Central memory CD4-positive, alpha-beta T cell (primary cell): ENCODE measurements around the gene RBM22.

ENCODE experiments used
- DNase-seq: peaks from one replicate; pipeline ENCODE4 v3.0.0; 2022

Gene RBM22

DNA sequence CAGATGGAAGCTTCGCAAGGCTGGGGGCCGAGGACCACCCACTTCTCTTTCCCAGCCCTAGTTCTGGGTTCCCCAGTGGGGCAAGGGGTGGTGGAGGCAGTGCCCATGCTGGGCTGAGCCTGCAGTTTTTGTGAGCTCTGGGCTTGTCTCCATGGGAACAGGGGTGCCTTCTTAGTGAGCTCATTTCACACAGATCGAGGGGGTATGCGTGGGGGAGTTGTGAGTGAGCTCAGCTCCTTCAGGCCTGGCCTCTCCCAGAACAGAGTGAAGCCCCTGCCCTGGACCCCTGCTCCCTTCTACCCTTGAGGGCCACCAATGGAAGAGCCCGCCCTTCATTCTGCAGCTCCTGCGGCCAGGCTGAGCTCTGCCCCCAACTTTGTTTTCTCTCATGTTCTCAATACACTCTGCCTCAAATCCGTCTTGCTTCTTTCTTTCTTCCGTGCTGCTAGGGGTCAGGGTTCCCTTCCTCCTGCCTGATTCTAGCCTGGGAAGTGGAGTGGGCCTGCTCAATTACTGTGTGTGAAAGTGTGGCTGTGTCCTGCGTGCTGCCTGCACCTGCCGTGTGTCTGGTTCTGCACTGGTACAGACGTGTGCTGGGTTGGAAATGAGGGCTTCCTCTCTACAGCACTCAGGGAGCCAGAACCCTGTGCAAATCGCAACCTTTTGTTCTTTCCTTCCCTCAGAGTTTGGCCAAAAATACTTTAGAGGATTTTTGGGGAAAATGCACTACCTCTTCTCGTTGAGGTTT, 48.8 kb downstream of the RBM22 start:
- DNase-seq = no peak

GRCh38 chr5:150651382-150651781, 49.5 kb downstream of the RBM22 start:
- no peak for DNase-seq

- DNase-seq = no peak
Observed at GRCh38 chr5:150650021-150651006, 50.5 kb downstream of the RBM22 start.

DNA sequence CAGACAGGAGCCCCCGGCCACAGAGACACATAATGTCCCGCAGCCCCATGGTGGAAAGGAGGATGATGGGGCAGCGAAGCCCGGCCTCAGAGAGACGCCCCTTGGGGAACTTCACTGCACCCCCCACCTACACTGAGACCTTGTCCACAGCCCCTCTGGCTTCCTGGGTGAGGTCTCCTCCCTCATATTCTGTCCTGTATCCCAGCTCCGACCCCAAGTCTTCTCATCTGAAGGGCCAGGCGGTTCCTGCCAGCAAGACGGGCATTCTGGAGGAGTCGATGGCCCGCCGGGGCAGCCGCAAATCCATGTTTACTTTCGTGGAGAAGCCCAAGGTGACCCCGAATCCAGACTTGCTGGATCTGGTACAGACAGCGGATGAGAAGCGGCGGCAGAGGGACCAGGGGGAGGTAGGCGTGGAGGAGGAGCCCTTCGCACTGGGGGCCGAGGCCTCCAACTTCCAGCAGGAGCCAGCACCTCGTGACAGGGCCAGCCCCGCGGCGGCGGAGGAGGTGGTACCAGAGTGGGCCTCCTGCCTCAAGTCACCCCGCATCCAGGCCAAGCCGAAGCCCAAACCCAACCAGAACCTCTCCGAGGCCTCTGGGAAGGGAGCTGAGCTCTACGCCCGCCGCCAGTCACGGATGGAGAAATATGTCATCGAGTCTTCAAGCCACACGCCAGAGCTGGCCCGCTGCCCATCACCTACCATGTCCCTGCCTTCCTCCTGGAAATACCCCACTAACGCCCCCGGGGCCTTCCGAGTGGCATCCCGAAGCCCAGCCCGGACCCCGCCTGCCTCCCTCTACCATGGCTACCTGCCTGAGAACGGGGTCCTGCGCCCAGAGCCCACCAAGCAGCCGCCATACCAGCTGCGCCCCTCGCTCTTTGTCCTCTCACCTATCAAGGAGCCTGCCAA, 51.5 kb downstream of the RBM22 start:
- DNase-seq = no peak

- DNase-seq = no peak
Observed at GRCh38 chr5:150648294-150649107, 52.4 kb downstream of the RBM22 start.

- DNase-seq = no peak
Observed at GRCh38 chr5:150647275-150648251, 53.3 kb downstream of the RBM22 start.

DNA sequence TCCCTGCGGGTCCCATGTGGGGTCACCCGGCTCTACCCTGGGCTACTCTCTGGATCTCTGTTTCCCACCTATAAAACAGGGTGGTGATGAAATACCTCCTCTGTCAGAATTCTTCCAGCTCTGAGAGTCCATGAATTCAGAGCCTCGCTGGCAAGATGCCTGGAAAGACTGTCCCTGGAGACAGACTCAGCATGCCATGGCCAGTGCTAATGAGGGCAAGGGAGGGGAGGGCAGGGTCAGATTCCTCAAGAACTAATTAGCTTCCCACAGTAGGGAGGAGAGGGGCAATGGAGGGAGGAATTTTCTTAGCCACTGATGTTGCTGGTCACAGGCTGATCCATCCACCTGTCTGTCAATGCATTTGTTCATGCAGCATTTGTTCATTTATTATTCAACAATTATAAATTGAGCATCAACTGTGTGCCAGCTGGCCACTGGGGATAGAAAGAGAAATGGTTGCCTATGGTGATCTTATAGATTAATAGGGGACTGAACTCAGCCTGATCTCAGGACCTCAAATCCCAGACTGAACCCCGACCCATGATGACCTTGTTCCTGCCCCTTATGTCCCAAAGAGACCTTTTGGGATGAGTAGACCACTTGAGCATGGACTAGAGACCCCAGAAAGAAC, 55.7 kb downstream of the RBM22 start:
- no peak for DNase-seq

GRCh38 chr5:150644514-150644913, 56.3 kb downstream of the RBM22 start:
- no peak for DNase-seq

DNA sequence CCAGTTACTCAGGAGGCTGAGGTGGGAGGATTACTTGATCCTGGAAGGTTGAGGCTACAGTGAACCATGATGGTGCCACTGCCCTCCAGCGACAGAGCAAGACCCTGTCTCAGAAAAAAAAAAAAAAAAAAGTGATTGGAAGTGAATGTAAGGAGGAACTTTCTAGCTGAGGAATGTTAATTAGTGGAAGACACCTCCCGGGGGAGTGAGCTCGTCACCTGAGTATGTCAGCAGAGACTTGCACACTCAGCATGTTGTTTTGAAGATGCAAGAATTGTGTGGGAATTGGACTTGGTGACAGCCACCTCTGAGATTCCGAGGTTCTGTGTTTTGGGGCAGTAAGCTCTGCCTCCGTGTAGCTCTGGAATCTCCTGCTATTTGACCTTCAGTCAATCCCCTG, 56.8 kb downstream of the RBM22 start:
- no peak for DNase-seq

- no peak for DNase-seq
Observed at GRCh38 chr5:150642991-150643710, 57.7 kb downstream of the RBM22 start.

GRCh38 chr5:150642567-150642927, 58.3 kb downstream of the RBM22 start:
- DNase-seq = no peak

DNA sequence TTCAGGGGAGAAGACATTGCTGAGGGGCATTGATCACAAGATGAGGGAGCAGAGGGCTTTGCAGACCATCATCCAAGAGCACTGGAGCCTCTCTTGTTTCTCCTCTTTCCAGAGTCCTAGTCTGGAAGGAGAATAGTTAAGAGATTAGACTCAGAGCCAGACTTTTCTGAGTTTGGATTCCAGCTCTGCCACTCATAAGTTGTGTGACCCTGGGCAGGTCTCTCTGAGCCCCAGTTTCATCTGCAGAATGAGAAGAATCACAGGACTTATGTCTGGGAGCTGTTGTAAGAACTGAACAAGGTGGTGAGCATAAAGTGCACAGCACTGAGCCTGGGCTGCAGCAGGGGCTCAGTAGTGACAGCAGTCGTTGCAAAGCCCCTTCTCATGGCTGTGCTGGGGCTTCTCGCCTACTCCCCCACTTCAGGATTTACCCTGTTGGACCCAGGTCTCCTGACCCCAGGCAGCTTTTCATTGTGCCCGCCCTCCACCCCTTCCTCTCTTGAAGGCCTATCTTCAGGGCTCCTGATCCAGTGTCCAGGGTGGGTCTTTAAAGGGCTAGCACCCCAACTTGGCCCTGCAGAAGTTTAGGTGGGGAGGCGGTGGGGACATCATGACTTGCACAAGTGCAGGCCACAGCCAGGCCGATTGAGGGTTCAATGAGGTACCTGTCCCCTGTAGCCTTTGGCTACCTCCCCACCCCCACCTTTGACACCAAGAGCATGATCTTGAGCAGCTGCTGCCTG, 58.9 kb downstream of the RBM22 start:
- DNase-seq = no peak

GRCh38 chr5:150641006-150641570, 59.8 kb downstream of the RBM22 start:
- DNase-seq = no peak
